Astrocyte (in vitro differentiated cells and primary cell): Measurements from ENCODE around the gene IGF2BP3. TPM values are rescaled to one million over a fixed set of nuclear protein-coding genes. Genes with fewer than 3 reads are reported as not detected.

Source experiments
- DNase-seq: peaks from one replicate; pipeline ENCODE4 v3.0.0-alpha.2; 2010; ENCODE audit warnings: low read depth
- FAIRE-seq: peaks from 2 replicates; lab custom pipeline; 2011; peaks lifted over from hg19 to GRCh38; lab: Jason Lieb, UNC
- H2AFZ ChIP-seq: 2 replicates; pipeline ENCODE4 v1.6.0; 2012; ENCODE audit warnings: low read depth, low read length, inconsistent platforms
- H3K27ac ChIP-seq: 2 replicates; pipeline ENCODE4 v1.5.1; 2011; ENCODE audit warnings: low read depth, low read length, inconsistent platforms
- H3K27me3 ChIP-seq: 2 replicates; pipeline ENCODE4 v1.6.0; 2011; ENCODE audit warnings: low read length, inconsistent platforms; ENCODE audit not compliant: insufficient read depth
- H3K36me3 ChIP-seq: 2 replicates; pipeline ENCODE4 v1.5.1; 2011; ENCODE audit warnings: low read length, inconsistent platforms; ENCODE audit not compliant: insufficient read depth
- H3K4me1 ChIP-seq: 2 replicates; pipeline ENCODE4 v1.5.1; 2011; ENCODE audit warnings: low read length, inconsistent platforms; ENCODE audit not compliant: insufficient read depth
- H3K4me2 ChIP-seq: 2 replicates; pipeline ENCODE4 v1.6.0; 2012; ENCODE audit warnings: low read length, inconsistent platforms
- H3K4me3 ChIP-seq: 2 replicates; pipeline ENCODE4 v1.5.1; 2011; ENCODE audit warnings: low read depth, mild to moderate bottlenecking, low read length, inconsistent platforms; ENCODE audit not compliant: insufficient read depth
- H3K79me2 ChIP-seq: 2 replicates; pipeline ENCODE4 v1.6.0; 2012; ENCODE audit warnings: mild to moderate bottlenecking, low read length, inconsistent platforms; ENCODE audit not compliant: insufficient read depth
- H3K9ac ChIP-seq: 2 replicates; pipeline ENCODE4 v1.6.0; 2012; ENCODE audit warnings: mild to moderate bottlenecking, low read length, inconsistent platforms
- H3K9me3 ChIP-seq: 2 replicates; pipeline ENCODE4 v1.5.1; 2012; ENCODE audit warnings: low read depth, mild to moderate bottlenecking, low read length, inconsistent platforms; ENCODE audit not compliant: insufficient read depth
- H4K20me1 ChIP-seq: 2 replicates; pipeline ENCODE4 v1.6.0; 2012; ENCODE audit warnings: low read length, inconsistent platforms; ENCODE audit not compliant: insufficient read depth
- H3K27ac Mint-ChIP-seq: one replicate; pipeline ENCODE4 v1.8.0; 2021; ENCODE audit warnings: mild to moderate bottlenecking, mixed read lengths; ENCODE audit not compliant: unreplicated experiment
- H3K27me3 Mint-ChIP-seq: one replicate; pipeline ENCODE4 v1.8.0; 2021; ENCODE audit warnings: low read depth, mixed read lengths; ENCODE audit not compliant: unreplicated experiment
- H3K36me3 Mint-ChIP-seq: one replicate; pipeline ENCODE4 v1.8.0; 2021; ENCODE audit warnings: low read depth, mixed read lengths; ENCODE audit not compliant: unreplicated experiment
- H3K4me1 Mint-ChIP-seq: one replicate; pipeline ENCODE4 v1.8.0; 2021; ENCODE audit warnings: low read depth, mixed read lengths; ENCODE audit not compliant: unreplicated experiment
- H3K4me3 Mint-ChIP-seq: one replicate; pipeline ENCODE4 v1.8.0; 2021; ENCODE audit warnings: mild to moderate bottlenecking, moderate library complexity, mixed read lengths; ENCODE audit not compliant: unreplicated experiment
- H3K9me3 Mint-ChIP-seq: one replicate; pipeline ENCODE4 v1.8.0; 2021; ENCODE audit warnings: mild to moderate bottlenecking, mixed read lengths; ENCODE audit not compliant: unreplicated experiment
- EZH2 ChIP-seq: IDR thresholded peaks from 2 replicates; pipeline ENCODE4 v1.6.1; 2012; ENCODE audit warnings: mild to moderate bottlenecking, low read length, inconsistent platforms; ENCODE audit not compliant: insufficient read depth
- total RNA-seq: library from RNA; stranded (reverse); gene quantifications from 2 replicates; pipeline ENCODE4 v1.2.1, GENCODE V29; 2021
- TF ChIP-seq, protein P1 (sequence below): IDR thresholded peaks from 2 replicates; pipeline ENCODE4 v1.5.1; 2011; ENCODE audit warnings: low read depth, mild to moderate bottlenecking, inconsistent platforms, low read length, moderate library complexity; ENCODE audit not compliant: insufficient read depth

IGF2BP3 gene
- total RNA-seq, 1 donor from 2014 or later, result 79.5 TPM

DNA sequence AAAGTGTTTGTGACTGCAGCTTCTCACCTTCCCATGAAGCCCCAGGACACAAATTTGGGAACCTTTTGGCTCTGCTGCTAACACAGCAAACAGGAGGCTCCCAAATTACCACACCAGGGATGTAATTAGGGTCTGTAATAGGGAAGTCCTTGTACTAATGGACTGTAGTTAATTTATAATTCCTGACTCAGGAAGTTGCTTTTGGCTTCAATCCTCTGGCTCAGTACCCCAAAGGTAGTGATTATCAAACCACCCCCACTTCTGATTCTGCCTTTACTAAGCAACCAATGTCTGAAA lies 174.9 kb downstream of the IGF2BP3 start:
- Histone ChIP-seq H3K4me2 (no peak overlapping the region), H3K79me2 (peaks cover 12% of the 10 kb centered on the region), H3K36me3 (no peaks in the 10 kb centered on the region), H3K9me3 (no peaks in the 10 kb centered on the region), H3K4me3 (no peak overlapping the region), H3K9ac (no peak overlapping the region), H3K27me3 (no peaks in the 10 kb centered on the region), H2AFZ (no peak overlapping the region), H4K20me1 (peaks cover 2% of the 10 kb centered on the region), H3K27ac (no peak overlapping the region), H3K4me1 (peaks cover 10% of the 10 kb centered on the region)
- Mint-ChIP-seq H3K4me3 (no peak overlapping the region), H3K4me1 (peaks cover 10% of the 10 kb centered on the region), H3K36me3 (no peaks in the 10 kb centered on the region), H3K27ac (no peak overlapping the region), H3K27me3 (no peaks in the 10 kb centered on the region), H3K9me3 (no peaks in the 10 kb centered on the region)
- DNase-seq (no peak), FAIRE-seq (no peak)
- no peak for TF ChIP-seq EZH2
- TF ChIP-seq, protein P1, sequence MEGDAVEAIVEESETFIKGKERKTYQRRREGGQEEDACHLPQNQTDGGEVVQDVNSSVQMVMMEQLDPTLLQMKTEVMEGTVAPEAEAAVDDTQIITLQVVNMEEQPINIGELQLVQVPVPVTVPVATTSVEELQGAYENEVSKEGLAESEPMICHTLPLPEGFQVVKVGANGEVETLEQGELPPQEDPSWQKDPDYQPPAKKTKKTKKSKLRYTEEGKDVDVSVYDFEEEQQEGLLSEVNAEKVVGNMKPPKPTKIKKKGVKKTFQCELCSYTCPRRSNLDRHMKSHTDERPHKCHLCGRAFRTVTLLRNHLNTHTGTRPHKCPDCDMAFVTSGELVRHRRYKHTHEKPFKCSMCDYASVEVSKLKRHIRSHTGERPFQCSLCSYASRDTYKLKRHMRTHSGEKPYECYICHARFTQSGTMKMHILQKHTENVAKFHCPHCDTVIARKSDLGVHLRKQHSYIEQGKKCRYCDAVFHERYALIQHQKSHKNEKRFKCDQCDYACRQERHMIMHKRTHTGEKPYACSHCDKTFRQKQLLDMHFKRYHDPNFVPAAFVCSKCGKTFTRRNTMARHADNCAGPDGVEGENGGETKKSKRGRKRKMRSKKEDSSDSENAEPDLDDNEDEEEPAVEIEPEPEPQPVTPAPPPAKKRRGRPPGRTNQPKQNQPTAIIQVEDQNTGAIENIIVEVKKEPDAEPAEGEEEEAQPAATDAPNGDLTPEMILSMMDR, result no peak

DNA sequence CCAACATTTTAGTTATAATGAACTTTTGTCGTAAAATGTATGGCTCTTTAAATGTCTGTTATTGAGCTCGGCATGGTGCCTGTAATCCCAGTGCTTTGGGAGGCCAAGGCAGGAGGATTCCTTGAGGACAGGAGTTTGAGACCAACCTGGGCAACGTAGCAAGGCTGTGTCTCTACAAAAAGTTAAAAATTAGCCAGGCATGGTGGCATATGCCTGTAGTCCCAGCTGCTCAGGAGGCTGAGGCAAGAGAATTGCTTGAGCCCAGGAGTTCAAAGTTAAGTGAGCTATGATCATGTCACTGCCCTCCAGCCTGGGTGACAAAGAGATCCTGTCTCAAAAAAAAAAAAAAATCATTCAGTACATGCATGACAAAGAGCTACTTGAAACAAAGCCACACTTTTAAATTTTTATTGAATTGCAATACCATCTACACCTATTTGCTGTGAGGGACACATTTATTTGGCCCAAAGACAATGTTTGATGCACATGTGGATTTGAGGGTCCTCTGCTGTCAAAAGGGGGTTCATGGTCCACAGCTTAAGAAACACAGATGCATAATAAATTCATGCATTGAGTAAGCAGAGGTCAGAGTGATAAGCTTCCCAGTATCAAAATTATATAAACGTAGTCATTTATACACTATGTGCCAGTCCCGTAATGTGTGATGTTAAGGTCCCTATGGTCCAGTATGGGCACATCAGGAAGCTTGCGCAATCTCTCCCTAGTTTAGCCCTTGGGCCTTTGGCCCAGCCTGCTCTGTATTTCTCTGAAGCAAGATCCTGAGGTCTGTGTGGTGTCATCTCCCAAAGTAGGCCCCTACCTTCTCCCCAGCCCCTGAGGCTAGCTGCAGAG lies 175.5 kb downstream of the IGF2BP3 start:
- Histone ChIP-seq H3K4me1 (peaks cover 8% of the 10 kb centered on the region), H3K4me3 (no peak overlapping the region), H3K9me3 (no peaks in the 10 kb centered on the region), H3K79me2 (peaks cover 6% of the 10 kb centered on the region), H2AFZ (no peak overlapping the region), H3K27me3 (no peaks in the 10 kb centered on the region), H3K27ac (no peak overlapping the region), H3K4me2 (no peak overlapping the region), H3K36me3 (no peaks in the 10 kb centered on the region), H4K20me1 (no peaks in the 10 kb centered on the region), H3K9ac (no peak overlapping the region)
- Mint-ChIP-seq H3K36me3 (no peaks in the 10 kb centered on the region), H3K27ac (no peak overlapping the region), H3K27me3 (no peaks in the 10 kb centered on the region), H3K9me3 (no peaks in the 10 kb centered on the region), H3K4me1 (peaks cover 9% of the 10 kb centered on the region), H3K4me3 (no peak overlapping the region)
- FAIRE-seq, result no peak
- no peak for TF ChIP-seq EZH2
- TF ChIP-seq, protein P1, result no peak
- no peak for DNase-seq

DNA sequence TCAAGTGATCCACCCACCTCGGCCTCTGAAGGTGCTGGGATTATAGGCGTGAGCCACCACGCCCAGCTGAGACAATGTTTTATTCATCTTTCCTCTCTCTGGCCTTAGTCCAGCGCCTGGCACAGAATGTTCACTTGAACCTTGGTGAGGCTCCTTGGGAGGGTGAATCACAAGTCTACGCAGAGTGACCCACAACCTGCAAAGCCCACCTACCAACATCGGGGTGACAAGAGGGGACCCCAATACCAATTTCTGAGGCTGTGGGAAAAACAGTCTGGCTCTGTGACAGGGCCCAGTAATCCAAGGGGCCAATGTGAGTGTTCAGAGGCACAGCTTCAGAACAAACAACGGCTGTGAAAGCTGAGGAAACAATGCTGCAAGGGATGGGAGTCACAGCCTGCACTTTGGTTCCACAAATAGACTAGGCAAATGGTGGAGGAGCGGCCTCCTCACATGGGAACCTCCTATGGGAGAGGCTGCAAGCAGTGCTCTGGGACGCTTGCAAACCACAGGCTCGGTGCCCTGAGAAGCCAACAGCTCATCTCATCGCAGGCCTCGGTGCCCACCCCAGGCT lies 176.7 kb downstream of the IGF2BP3 start:
- Histone ChIP-seq H3K4me2 (no peak overlapping the region), H3K4me3 (no peak overlapping the region), H3K4me1 (peaks cover 4% of the 10 kb centered on the region), H3K9me3 (no peaks in the 10 kb centered on the region), H4K20me1 (no peaks in the 10 kb centered on the region), H3K9ac (no peak overlapping the region), H3K36me3 (no peaks in the 10 kb centered on the region), H3K27me3 (no peaks in the 10 kb centered on the region), H3K27ac (no peak overlapping the region), H2AFZ (no peak overlapping the region), H3K79me2 (no peaks in the 10 kb centered on the region)
- Mint-ChIP-seq H3K9me3 (no peaks in the 10 kb centered on the region), H3K4me3 (no peak overlapping the region), H3K27ac (no peak overlapping the region), H3K36me3 (no peaks in the 10 kb centered on the region), H3K27me3 (no peaks in the 10 kb centered on the region), H3K4me1 (peaks cover 5% of the 10 kb centered on the region)
- no peak for TF ChIP-seq EZH2
- TF ChIP-seq, protein P1, result no peak
- DNase-seq (no peak), FAIRE-seq (no peak)
